Body of pancreas (tissue), 4 donors: Measurements from ENCODE around the gene TOR1AIP1. TPM values are rescaled to one million over a fixed set of nuclear protein-coding genes. Genes with fewer than 3 reads are reported as not detected.

Experiments used
- ATAC-seq: fragments of 150-250 bp; one replicate; pipeline ENCODE4 v1.9.1; 2016
- DNase-seq, 4 donors: peaks; one replicate each; pipeline ENCODE4 v3.0.0-alpha.2; 2019
- H3K27ac ChIP-seq, 4 donors: fragments of 200-600 bp; sonication (generic); 1 replicate in 3 of 4; 2 replicates in 1 of 4; pipeline versions ENCODE4 v1.5.1 to v1.6.1; 2016 to 2019; ENCODE audit warnings: mild to moderate bottlenecking in 1 of 4, mixed read lengths in 1 of 4, moderate library complexity in 1 of 4
- H3K27me3 ChIP-seq, 2 donors: fragments of 200-600 bp; sonication (generic); one replicate each; pipeline ENCODE4 v1.6.0; 2016; ENCODE audit warnings: mild to moderate bottlenecking in 1 of 2
- H3K36me3 ChIP-seq, 2 donors: fragments of 200-600 bp; sonication (generic); replicated peaks in 1 of 2; 2 replicates each; pipeline ENCODE4 v1.5.1; 2016; ENCODE audit warnings: low read depth in 2 of 2; ENCODE audit not compliant: insufficient read depth in 1 of 2
- H3K4me1 ChIP-seq: fragments of 200-600 bp; sonication (generic); one replicate; pipeline ENCODE4 v1.6.0; 2016
- H3K4me3 ChIP-seq, 2 donors: fragments of 200-600 bp; sonication (generic); 1 replicate in 1 of 2; 2 replicates in 1 of 2; pipeline ENCODE4 v1.5.1; 2016 to 2019
- H3K9me3 ChIP-seq, 3 donors: fragments of 200-600 bp; sonication (generic); 1 replicate in 2 of 3; 2 replicates in 1 of 3; pipeline ENCODE4 v1.5.1; 2016
- POLR2A ChIP-seq, 3 donors: fragments of 450-650 bp; IDR thresholded peaks; one replicate each; pipeline ENCODE4 v1.6.1; 2016; ENCODE audit warnings: antibody characterized with exemption in 3 of 3, mild to moderate bottlenecking in 2 of 3
- WGBS, 2 donors: methylation state at CpG; one replicate each; pipeline ENCODE4 v1.1.5; 2017; 5-methylcytosine and 5-hydroxymethylcytosine counted together
- intact Hi-C: fragments of 100-400 bp; cut with DNase I; formaldehyde crosslinking; loops from one replicate; pipeline ENCODE4 v1.15.1; 2023
- total RNA-seq, 2 donors: library from RNA; depleted of rRNA; stranded (reverse); fragments of >200 nt; gene quantifications; one replicate each; pipeline ENCODE4 v1.1.0, GENCODE V29; 2016
- TF ChIP-seq, protein P1 (sequence below), 7 experiments: fragments of 450-650 bp in 4 of 7; fragments of 200-600 bp in 3 of 7; sonication (generic) in 3 of 7; IDR thresholded peaks; one replicate each; pipeline ENCODE4 v1.5.1; 2016 to 2019; ENCODE audit warnings: antibody characterized with exemption in 7 of 7

TOR1AIP1 gene
- total RNA-seq, 2 donors from 2014 or later, result 22.7 to 29.1 TPM

DNA sequence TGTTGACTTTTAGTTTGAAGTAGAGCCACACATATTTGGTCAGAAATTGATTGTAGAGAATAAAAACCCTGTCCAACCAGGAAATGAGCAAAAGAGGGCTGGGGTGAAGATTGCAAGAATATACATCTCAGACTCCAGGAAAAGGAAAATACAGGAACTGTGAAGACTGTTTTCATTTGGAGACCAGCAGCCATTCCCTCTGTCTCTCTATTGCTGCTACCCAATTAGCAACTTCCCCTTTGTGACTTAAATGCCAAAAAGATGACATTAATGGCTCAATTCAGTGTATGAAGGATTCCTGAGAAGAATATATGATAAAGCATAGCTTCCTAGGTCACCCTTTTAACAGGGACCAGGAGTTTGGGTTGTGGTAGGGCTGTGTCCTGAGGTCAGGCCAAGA is 40.9 kb downstream of the TOR1AIP1 start:
- TF ChIP-seq, protein P1, sequence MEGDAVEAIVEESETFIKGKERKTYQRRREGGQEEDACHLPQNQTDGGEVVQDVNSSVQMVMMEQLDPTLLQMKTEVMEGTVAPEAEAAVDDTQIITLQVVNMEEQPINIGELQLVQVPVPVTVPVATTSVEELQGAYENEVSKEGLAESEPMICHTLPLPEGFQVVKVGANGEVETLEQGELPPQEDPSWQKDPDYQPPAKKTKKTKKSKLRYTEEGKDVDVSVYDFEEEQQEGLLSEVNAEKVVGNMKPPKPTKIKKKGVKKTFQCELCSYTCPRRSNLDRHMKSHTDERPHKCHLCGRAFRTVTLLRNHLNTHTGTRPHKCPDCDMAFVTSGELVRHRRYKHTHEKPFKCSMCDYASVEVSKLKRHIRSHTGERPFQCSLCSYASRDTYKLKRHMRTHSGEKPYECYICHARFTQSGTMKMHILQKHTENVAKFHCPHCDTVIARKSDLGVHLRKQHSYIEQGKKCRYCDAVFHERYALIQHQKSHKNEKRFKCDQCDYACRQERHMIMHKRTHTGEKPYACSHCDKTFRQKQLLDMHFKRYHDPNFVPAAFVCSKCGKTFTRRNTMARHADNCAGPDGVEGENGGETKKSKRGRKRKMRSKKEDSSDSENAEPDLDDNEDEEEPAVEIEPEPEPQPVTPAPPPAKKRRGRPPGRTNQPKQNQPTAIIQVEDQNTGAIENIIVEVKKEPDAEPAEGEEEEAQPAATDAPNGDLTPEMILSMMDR (IDR thresholded peaks at IDR 0.05), result no peak
- no peak for TF ChIP-seq POLR2A (IDR thresholded peaks at IDR 0.05)
- DNase-seq, result no peak
- Histone ChIP-seq H3K4me1 (no peaks in the 10 kb centered on the region), H3K4me3 (no peak overlapping the region), H3K36me3 (peaks cover under 1 to 9% of the 10 kb centered on the region in 2 donors), H3K9me3 (no peaks in the 10 kb centered on the region), H3K27me3 (no peaks in the 10 kb centered on the region), H3K27ac (no peak overlapping the region)
- intact Hi-C loops, result no loop called here
- no peak for ATAC-seq

DNA sequence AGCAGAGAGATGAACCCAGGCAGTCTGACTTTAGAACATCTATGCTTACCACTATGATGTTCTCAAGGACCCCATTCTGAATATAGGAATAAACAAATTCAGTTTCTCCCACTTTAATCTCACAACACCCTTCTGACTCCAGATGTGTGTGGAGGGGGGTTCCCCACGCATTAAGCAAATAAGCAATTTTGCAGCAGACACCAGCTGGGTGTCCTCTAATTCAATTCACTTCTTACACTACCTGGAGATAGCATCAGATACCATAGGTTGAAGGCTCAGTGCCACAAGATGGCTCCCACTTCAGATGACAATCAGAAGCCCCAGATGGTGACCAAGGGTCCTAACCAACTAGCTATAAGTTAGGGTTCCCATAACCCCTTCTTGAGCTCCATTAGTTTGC is 42.2 kb downstream of the TOR1AIP1 start:
- H3K36me3 ChIP-seq, result peaks cover 0 to 4% of the 10 kb centered on the region in 2 donors
- DNase-seq, result no peak
- H3K4me3 ChIP-seq, result no peak overlapping the region
- no peaks in the 10 kb centered on the region for H3K27me3 ChIP-seq
- intact Hi-C loops, result no loop called here
- TF ChIP-seq, protein P1 (IDR thresholded peaks at IDR 0.05), result no peak
- TF ChIP-seq POLR2A (IDR thresholded peaks at IDR 0.05), result no peak
- ATAC-seq, result no peak
- no peak overlapping the region for H3K27ac ChIP-seq
- H3K9me3 ChIP-seq, result no peaks in the 10 kb centered on the region
- H3K4me1 ChIP-seq, result peaks cover under 1% of the 10 kb centered on the region
- WGBS, 2 donors, result 79 to 89% methylated on average over 1 of the region's 1 CpG

DNA sequence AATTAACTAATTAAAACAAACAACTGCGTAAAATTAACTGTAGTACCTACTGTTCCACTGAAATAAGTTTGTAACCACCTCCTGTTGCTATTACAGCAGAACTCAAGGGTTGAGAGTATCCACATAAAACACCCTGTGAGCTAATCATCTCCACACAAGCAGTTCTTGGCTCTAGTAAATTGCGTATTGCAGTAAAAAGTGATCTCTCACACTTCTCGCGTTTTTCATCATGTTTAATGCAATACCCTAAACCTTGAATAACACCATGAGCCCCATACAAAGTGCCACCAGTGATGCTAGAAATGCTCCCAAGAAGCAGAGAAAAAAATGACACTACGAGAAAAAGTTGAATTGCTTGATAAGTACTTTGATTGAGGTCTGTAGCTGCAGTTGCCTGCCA is 43.2 kb downstream of the TOR1AIP1 start:
- H3K4me1 ChIP-seq, result peaks cover 11% of the 10 kb centered on the region
- H3K9me3 ChIP-seq, result no peaks in the 10 kb centered on the region
- H3K27me3 ChIP-seq, result no peaks in the 10 kb centered on the region
- DNase-seq (no peak), ATAC-seq (no peak)
- H3K36me3 ChIP-seq, result no peaks in the 10 kb centered on the region
- H3K4me3 ChIP-seq, result no peak overlapping the region
- H3K27ac ChIP-seq, result no peak overlapping the region
- WGBS, 2 donors, result 81 to 88% methylated on average over 5 of the region's 5 CpGs
- intact Hi-C loops, result no loop called here
- TF ChIP-seq POLR2A (IDR thresholded peaks at IDR 0.05), result no peak
- TF ChIP-seq, protein P1 (IDR thresholded peaks at IDR 0.05), result no peak

DNA sequence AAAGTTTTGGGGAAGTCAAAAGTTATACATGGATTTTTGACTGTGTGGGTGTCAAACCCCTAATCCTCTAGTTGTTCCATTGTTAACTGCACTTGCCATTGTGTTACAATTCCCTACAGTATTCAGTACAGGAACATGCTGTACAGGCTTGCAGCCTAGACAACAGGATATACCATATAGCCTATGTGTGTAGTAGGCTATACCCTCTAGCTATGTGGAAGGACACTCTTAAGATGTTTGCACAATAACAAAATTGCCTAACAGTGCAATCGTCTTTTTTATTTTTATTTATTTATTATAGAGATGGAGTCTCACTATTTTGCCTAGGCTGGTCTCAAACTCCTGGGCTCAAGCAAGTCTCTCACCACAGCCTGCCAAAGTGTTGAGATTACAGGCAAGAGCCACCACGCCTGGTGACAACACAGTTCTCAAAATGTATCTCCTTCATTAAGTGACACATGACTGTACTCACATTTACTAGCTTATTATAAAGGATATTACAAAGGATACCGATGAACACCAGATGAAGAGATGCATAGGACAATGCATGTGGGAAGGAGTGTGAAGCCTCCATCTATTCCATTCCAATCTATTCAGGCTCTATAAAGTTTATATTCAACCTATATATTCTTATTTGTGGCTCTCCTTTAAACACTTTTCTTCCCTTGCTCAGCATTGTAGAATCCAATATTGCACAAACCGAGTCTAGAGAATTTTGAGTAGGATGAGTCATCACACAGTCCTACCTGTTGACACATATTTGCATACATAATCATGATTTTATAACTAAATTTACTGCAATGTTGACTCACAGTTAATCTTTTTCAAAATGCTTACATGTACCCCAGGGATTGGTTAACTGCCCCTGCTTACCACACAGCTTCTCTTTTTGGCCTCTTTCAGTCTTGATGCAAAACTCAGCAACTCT is 44.1 kb downstream of the TOR1AIP1 start:
- TF ChIP-seq POLR2A (IDR thresholded peaks at IDR 0.05), result no peak
- TF ChIP-seq, protein P1 (IDR thresholded peaks at IDR 0.05), result no peak
- 76 to 80% methylated on average over 4 of the region's 4 CpGs for WGBS, 2 donors
- peaks cover 13% of the 10 kb centered on the region for H3K4me1 ChIP-seq
- H3K4me3 ChIP-seq, result no peak overlapping the region
- H3K27me3 ChIP-seq, result no peaks in the 10 kb centered on the region
- DNase-seq, result no peak
- H3K27ac ChIP-seq, result no peak overlapping the region
- intact Hi-C loops, result no loop called here
- ATAC-seq, result no peak
- no peaks in the 10 kb centered on the region for H3K36me3 ChIP-seq
- no peaks in the 10 kb centered on the region for H3K9me3 ChIP-seq

DNA sequence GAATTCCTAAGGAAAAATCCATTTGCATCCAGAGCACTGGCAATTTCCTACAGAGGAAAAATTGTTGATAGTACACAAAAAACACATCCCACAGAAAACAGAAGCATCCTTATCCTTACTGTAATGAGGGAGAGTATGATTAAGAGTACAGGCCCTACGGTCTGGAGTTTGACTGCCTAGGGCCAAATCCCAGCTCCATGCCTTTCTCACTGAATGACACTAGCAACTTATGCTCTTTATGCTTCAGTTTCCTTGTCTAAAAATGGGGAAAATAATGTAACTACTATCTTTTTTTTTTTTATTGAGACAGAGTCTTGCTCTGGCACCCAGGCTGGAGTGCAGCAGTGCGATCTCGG is 44.7 kb downstream of the TOR1AIP1 start:
- Histone ChIP-seq H3K9me3 (no peaks in the 10 kb centered on the region), H3K27ac (no peak overlapping the region), H3K4me3 (no peak overlapping the region), H3K4me1 (peaks cover 19% of the 10 kb centered on the region), H3K27me3 (no peaks in the 10 kb centered on the region), H3K36me3 (no peaks in the 10 kb centered on the region)
- no peak for TF ChIP-seq POLR2A (IDR thresholded peaks at IDR 0.05)
- TF ChIP-seq, protein P1 (IDR thresholded peaks at IDR 0.05), result no peak
- intact Hi-C loops, result no loop called here
- ATAC-seq (no peak), DNase-seq (no peak)
- 92 to 100% methylated on average over 3 of the region's 3 CpGs for WGBS, 2 donors
